NCI-H1417 treated with DMSO at 0.1 percent for 48 hours (cell line): ENCODE measurements around the gene RAPGEF4.
"Not testable (repeated sequence)": the region's sequence is repeated elsewhere in the genome, so short reads cannot be mapped to it uniquely, and the experiment has no call there.

Experiments used
- DNase-seq: peaks from one replicate; lab custom pipeline; 2025; lab: John Stamatoyannopoulos, UW

Gene RAPGEF4

GRCh38 chr2:173037245-173038120 lies 301.8 kb downstream of the RAPGEF4 start:
- no peak for DNase-seq

GRCh38 chr2:173038257-173038656 lies 302.6 kb downstream of the RAPGEF4 start:
- DNase-seq = not testable (repeated sequence)

DNA sequence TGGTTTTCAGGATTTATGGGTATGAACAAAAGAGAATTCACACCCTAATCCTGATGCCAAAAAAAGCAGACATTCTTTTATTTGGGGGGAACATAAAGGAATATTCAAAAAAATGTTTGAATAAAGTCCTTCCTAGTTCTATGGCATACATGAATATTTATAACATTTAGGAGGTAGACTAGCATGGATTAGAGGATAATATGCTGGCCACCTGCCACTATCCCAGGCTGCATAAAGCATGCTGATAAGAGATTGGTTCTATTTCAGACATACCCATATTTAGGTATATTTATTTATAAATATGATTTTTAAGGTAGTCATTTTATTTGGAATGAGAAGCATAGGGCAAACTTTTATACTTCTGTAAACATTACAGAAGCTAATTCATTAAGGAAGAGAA lies 305.1 kb downstream of the RAPGEF4 start:
- DNase-seq = no peak

DNA sequence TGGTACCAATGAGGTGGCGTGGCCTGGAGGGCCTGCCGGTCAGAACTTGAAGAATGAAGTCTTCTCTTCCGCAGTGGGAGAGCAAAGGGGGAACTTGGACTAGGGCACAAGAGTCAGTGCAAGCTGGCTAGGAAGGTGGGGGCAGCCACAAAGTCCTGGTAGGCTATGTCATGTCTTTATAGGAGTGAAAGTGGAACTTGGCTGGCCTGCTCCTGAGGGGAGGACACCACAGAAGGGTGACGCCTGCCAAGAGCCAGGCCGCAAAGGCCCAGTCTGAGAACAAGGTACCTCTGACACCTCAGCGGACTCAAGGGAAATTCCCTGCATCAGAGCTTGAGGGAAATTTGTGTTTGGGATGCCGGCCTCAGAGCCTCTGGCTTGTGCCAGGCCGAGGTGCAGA lies 307.8 kb downstream of the RAPGEF4 start:
- DNase-seq = no peak

GRCh38 chr2:173043897-173044519 lies 308.4 kb downstream of the RAPGEF4 start:
- no peak for DNase-seq

GRCh38 chr2:173044686-173045085 lies 309.0 kb downstream of the RAPGEF4 start:
- no peak for DNase-seq

GRCh38 chr2:173045181-173045580 lies 309.5 kb downstream of the RAPGEF4 start:
- DNase-seq = no peak

- no peak for DNase-seq
These were observed 312.9 kb downstream of the RAPGEF4 start for GRCh38 chr2:173048522-173048896.

GRCh38 chr2:173048897-173049661 lies 313.4 kb downstream of the RAPGEF4 start:
- DNase-seq = no peak

DNA sequence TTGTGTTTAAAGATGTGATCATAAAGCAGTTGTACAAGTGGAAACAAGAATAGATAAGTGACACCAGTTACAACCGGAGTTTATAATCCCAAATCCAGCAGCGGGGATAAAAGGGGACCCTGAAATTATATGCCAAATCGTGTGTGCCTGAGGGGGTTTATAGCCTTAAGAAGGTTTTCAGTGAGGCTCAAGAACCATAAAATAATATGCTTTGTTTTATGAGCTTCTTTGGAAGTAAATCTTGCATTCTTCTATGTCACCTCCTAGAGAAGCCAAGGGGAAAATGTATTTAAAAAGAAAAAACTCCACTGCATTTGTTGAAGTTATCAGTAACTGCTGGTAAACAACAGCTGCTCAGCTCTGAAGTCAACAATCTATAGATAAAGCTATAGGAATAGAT lies 314.2 kb downstream of the RAPGEF4 start:
- DNase-seq = no peak

- no peak for DNase-seq
These were observed 315.0 kb downstream of the RAPGEF4 start for GRCh38 chr2:173050684-173051083.

- DNase-seq = no peak
These were observed 316.0 kb downstream of the RAPGEF4 start for GRCh38 chr2:173051463-173052215.

DNA sequence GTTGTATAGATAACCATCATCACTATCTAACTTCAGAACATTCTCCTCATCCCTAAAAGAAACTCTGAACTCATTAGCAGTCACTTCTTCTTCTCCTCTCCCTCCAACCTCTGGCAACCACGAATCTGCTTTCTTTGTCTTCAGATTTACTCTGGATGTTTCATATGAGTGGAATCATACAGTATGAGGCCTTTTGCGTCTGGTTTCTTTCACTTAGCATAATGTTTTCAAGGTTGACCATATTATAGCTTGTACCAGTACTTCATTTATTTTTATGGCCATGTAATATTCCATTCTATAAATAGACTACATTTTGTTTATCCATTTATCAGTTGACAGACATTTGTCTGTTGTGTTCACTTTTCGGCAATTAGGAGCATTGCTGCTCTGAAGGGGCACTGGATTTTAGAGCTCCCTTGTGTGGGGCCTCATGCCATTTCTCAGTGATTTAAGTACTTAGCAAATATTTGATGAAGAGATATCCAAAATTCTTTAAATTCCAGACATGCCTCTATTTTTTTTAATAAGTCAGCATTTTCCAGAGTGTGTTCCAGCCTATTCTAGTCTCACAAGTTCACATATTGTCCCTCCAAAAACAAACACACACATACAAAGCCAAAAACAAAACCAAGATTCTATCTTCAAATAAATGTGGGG lies 317.5 kb downstream of the RAPGEF4 start:
- DNase-seq = no peak

- DNase-seq = no peak
These were observed 318.8 kb downstream of the RAPGEF4 start for GRCh38 chr2:173054466-173054865.

DNA sequence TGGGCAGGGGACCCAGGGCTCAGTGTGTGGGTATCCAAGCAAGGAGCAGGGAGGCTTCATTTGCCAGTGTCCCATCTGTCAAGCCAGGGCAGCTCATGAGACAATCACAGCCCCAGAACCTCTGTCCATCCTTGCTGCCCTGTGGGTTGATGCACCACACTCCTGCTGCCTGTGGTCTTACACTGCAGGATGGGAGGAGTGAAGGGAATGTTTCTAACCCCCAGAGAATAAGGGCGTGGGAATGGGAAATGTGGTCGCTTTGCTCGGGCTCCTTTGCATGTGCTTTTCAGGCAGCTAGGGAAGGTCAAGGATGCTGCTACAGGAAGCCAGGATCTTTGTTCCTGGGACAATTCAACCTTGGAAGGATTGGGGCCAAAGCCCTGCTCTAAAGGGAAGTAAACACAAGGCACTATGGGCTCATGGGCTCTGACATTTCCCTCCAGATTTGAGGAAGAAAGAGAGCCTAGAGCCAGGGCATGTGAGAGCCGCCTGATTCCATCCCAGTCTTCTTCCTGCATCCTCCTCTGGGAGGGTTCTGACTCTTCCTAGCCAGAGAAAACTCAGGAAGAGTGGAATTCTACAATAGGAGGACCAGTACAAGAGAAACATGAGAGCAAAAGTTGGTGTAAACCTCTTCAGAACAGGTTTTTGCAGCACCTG lies 321.2 kb downstream of the RAPGEF4 start:
- no peak for DNase-seq

GRCh38 chr2:173058097-173058496 lies 322.5 kb downstream of the RAPGEF4 start:
- no peak for DNase-seq

DNA sequence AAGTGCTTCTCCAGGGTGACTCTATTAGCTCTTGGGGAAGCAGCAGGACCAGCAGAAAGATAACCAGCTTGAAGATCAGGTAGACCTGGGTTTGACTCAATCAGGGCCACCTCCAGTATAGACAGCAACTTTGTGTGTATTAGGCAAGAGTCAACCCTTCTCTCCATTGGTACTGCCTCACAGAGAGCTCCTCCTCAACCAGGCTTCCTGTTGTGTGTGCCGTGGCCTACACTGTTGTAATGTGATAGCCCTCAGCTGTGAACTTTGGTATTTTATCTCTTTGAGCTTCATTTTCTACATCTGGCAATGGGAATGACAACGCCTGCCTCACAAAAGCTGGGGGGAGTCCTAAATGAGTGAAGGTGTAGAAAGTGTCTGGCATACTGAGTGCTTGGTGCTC lies 323.0 kb downstream of the RAPGEF4 start:
- no peak for DNase-seq

- no peak for DNase-seq
These were observed 323.6 kb downstream of the RAPGEF4 start for GRCh38 chr2:173059292-173059691.

DNA sequence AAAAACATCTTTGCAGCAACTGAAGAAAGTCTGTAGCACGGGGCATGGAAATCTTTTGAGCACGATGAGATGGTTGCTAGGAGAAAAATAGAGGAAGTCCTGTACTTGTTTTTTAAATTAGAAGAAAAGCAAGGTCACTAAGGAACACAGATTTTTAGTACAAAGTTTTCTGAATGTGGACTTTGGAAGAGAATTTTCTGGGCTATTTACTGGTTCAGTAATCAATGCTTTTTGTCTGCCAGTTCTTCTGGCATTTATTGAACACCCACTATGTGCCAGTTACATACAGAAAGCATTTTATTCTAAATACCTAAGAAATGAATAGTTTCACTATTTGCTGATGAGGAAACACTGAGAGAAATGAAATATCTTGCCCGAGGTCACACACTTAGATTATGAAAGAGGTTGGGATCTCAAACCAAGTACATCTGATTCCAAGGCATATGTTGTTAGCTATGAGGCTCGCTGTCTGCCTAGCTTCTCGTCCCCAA lies 324.4 kb downstream of the RAPGEF4 start:
- DNase-seq = no peak

- DNase-seq = no peak
These were observed 327.2 kb downstream of the RAPGEF4 start for GRCh38 chr2:173062801-173063200.
